Measurements from ENCODE around the gene HPN.
A peak's percentile ranks its signal among the peaks of the same experiment; 100 is the strongest.
"Not testable (repeated sequence)": the region's sequence is repeated elsewhere in the genome, so short reads cannot be mapped to it uniquely, and the experiment has no call there.

HPN gene

DNA sequence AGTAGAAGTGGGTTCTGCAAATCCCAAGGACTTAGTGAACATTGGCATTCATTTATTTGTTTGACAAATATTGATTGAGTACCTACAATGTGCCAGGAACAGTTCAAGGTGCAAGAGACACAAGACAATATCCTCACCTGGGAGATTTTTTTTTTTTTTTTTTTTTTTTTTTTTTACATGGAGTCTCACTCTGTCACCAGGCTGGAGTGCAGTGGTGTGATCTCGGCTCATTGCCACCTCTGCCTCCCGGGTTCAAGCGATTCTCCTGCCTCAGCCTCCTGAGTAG lies 13.0 kb upstream of the HPN start:
- DNase-seq: not testable (repeated sequence)

DNA sequence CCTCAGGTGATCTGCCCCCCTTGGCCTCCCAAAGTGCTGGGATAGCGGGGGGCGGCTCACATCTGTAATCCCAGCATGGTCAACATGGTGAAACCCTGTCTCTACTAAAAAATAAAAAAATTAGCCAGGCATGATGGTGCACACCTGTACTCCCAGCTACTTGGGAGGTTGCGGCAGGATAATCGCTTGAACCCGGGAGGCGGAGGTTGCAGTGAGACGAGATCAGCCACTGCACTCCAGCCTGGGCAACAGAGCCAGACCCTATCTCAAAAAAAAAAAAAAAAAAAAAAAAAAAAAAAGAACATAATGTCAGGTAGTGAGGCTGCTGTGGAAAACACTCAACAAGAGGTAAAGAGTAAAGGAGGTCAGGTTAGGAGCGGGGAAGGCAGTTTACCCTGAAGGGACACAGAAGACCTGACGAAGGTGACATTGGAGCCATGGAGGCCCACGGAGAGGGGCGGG lies 12.2 kb upstream of the HPN start:
- not testable (repeated sequence) for DNase-seq

DNA sequence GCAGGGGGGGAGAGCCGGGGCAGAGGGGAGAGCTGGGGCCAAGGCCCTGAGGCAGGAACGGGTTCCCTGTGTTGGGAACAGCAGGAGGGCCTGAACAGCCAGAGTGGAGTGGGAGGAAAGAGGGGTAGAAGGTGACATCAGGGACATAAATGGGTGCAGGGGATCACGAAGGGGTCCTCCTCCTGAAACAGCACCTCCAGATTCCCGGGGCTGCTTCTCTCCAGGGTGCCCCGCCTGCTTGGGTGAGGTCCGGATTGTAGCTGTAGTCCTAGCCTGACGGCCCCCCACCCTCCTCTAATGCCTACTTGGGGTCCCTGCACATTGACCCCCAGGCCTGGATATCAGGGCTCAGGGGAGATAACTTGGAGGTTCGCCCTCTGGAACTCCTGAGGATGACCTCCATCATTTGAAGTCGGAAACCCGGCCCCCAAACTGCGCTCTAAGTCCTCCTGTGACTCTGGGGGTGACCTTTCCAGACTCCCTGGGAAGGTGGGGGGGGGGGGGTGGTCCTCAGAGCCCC lies 11.7 kb upstream of the HPN start:
- no peak for DNase-seq

DNA sequence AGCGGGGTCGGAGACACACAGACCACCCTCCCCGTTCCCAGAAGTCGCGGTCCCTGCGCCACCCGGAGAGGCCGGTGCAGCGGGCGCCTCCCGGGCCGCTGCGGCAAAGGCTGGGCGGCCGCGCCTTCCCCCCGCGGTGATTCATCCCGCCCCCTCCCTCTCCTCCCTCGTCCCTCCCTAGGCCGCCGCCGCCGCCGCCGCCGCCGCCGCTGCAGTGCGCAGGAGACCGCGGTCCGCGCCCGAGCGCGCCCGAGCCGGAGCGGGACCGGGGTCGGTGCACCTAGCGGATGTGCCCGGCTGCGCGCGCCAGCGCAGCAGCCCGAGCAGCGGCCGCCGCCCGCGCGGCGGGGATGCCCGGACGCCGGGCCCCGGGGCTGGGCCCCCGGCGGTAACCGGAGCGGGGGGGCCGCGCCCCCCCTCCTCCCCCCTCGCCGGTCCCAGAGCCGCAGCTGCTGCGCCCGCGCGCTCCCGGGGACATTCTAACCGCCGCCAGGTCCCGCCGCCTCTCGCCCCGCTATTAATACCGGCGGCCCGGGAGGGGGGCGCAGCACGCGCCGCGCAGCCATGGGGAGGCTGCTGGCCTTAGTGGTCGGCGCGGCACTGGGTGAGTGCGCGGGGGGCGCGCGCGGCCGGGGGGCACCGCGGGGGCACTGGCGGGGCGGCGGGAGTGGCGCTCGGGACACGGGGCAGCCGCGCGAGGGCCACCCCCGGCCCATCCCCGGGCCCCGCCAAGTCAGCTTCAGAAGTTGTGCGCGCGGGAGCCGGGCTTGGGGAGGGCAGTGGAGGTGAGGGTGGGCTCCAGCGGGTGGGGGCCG lies 11.1 kb upstream of the HPN start, which contains the start of gene SCN1B:
Gene SCN1B, plus strand, starts transcription at position 214 of the 815 bp plus-strand sequence. Its CDS starts 351 bp downstream, at position 565.
- no peak for DNase-seq

DNA sequence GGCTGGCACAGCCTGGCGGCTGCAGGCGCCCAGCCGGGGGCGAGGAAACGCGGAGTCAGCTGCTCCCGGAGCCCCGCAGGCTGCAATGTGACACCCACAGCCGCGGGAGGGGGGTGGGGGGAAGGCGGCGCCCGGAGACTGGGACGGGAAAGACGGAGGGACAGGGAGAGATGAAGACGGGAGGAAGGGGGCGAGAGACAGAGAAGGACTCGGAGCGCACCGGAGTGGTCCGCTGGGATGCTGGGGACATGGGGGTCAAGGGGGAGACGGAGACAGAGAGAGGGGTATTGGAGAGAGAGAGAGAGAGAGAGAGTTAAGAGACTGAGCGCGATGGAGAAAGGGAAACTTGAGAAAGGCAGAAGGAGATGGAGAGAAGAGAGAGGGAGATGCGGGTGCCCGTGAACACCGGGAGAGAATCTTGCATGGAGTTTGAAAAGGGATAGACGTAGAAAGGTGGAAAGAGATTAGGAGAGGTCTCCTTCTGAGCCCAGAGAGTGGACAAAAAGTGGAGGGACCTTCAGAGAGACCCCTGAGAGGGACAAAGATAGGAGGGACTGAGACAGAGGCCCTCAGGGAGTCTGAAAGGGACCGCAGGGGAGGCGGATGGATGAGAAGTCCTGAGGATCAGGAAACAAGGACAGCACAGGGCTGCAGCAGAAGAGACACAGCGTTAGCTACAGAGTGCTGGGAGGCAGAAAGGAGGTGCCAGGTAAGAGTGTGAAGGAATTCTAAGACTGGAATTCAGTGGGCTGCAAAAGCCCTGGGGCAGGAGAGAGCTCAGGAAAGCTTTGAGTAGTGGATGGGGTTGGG lies 10.2 kb upstream of the HPN start:
- no peak for DNase-seq

DNA sequence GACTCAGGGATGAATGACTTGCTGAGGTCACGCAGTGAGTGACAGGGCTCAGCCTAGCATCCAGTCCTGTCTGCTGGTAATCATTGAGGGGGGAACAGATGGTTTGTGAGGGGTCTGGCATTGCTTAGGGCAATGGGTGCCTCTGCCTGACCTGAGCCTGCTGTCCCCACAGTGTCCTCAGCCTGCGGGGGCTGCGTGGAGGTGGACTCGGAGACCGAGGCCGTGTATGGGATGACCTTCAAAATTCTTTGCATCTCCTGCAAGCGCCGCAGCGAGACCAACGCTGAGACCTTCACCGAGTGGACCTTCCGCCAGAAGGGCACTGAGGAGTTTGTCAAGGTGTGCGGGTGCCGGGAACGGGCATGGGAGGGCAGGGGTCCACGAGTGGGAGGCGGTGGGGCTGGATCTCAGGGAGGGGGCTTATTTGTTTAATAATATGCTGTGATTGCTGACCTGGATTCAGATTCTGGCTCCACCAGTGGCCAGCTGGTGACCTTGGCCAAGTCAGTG lies 9.1 kb upstream of the HPN start:
- no peak for DNase-seq

DNA sequence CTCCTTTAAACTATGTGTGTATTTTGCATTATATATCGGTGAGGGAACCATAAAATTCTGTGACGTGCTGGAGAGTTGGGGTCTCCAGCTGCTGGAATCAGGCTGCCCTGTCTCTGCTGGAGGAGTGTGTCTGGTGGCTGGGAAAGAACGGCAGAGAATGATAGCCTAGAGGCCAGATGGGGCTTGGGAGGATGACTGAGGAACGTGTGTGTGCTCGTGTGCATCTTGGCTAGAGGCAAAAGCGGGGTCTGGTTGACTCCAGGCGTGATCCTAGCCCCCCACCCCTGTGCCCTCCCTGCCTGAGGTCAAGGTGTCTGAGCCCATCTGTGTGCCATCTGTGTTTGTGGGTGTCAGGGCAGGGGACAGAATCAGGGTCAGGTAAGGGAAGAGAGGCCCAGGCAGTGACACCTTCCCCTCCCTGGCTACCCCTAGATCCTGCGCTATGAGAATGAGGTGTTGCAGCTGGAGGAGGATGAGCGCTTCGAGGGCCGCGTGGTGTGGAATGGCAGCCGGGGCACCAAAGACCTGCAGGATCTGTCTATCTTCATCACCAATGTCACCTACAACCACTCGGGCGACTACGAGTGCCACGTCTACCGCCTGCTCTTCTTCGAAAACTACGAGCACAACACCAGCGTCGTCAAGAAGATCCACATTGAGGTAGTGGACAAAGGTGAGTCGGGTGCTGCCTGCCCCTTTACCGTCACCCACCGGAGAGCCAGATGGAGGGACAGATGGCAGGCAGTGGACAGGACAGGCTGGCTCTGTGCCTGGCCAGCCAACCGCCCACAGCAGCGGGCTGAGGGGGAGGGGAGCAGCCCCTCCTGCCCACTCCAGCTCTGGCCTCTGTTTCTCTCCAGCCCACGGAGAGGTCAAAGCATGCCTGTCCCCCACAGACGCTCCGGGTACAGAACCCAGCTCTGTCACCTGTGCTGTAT lies 8.2 kb upstream of the HPN start:
- DNase-seq: no peak

DNA sequence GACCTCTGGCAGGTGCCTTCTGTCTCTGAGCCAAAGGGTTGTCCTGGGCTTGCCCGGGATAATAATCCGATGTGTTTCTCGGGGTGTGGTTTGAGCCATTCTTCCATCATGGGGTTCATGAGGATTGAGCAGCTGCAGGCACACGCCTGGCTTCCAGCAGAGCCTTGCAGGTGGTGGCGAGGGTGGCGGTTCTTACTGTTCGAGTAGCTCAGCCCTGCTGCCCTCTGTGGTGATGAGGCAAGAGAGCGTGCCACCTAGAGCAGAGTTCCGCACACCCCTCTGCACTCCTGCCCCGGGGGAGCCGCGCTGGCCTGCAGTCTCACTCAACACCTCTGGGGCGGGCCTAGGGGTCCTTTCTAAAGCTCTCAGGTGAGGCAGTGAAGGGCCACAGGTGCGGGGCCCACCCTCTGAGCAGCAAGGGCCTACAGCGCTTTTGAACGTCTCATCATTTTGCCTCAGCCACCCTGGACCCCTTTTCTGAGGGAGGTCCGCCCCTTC lies 7.5 kb upstream of the HPN start:
- DNase-seq: no peak

DNA sequence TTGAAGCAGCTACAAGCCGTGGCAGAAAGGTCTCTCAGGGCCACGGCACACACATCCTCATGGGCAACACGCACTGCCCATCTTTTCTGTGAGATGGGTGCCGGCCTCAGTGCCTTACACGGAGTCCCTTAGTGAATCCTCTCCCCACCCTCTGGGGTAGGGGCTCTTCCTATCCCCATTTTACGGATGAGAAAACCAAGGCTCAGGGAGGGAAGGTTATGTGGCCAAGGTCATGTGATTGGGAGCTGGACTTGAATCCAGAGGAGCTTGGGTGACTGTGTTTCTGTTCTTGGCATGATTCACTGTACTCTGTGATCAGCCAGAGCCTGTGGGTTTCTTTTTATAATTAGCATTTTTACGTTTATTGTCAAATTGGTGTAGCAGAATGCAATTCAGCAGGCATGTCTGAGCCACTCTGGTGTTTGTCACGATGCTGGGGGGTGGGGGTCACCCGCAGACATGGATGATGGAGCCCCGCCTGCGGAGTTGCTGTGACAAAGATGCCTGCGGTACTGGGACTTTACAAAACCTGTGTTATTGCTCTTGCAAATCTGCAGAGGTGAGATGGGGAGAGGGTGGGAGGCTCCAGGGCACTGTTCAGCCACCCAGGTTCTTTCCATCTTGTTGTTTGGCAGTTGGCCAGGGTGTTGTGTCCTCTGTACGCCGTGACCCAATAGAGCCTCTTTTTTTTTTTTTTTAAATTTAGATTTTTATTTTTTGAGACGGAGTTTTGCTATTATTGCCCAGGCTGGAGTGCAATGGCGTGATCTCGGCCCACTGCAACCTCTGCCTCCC lies 6.7 kb upstream of the HPN start:
- DNase-seq: no peak

DNA sequence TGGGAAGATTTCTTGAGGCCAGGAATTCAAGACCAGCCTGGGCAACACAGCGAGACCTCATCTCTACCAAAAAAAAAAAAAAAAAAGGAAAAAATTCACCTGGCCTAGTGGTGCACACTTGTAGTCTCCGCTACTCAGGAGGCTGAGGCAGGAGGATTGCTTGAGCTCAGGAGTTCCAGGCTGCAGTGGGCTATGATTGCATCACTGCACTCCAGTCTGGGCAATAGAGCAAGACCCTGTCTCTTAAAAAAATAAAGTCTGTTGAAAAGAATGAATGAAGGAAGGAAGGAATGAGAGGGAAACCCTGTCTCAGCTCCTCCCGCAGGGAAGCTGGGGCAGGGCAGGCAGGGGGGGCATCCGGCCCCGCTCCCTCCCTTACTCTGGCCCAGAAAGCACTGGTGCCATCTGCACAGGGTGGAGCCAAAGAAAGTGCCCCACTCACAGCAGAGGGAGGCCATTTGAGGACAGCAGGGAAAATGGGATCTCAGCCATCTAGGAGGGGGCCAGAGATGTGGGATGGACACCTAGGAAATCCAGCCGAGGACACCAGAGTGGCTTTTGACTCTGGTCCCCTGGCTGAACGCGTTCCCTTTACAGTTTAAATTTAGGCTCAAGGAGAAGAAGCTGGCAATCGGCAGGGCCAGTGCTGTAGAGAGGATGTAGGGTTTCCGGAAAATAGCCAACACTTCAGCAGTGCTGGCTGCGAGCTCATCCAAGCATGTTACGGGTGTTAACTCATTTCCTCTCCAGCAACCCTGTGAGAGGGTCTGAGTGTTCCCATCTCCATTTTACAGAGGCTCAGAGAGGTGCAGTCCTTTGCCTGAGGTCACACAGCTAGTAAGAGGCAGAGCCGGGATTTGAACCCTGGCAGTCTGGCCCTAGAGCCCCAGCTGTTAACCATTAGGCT lies 3.6 kb upstream of the HPN start:
- DNase-seq: peak; percentile 68

DNA sequence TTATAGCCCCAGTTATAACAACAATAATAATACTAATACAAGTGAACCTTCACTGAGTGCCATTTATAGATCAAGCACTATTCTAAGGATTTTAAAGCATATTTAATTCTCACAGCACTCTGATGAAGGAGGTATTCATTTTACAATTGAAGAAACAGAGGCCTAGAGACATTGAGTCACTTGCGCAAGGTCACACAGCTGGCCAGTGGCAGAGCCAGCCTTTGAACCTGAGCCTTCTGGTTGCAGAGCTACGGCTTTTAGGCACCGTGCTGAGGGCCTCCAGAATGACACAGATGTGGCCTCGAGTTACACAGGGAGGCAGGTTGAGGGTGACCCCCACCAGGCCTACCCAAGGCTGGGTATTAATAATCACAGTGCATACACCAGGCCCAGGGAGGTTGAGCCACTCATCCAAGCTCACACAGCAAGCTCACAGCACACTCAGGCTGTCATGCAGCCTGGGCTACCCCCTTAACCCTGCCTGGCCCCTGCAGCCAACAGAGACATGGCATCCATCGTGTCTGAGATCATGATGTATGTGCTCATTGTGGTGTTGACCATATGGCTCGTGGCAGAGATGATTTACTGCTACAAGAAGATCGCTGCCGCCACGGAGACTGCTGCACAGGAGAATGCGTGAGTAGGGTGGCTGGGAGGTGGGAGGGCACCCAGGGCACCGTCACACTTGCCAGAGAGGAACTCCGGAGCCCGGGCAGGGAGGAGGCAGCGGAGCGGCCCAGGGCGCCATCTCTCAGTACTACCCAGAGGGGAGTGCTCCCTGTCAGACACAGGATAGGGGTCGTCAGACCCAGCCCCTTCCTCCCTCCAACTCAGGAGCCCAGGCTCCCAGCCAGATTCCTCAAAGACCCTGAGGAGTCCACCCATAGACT lies 2.7 kb upstream of the HPN start:
- DNase-seq: no peak

DNA sequence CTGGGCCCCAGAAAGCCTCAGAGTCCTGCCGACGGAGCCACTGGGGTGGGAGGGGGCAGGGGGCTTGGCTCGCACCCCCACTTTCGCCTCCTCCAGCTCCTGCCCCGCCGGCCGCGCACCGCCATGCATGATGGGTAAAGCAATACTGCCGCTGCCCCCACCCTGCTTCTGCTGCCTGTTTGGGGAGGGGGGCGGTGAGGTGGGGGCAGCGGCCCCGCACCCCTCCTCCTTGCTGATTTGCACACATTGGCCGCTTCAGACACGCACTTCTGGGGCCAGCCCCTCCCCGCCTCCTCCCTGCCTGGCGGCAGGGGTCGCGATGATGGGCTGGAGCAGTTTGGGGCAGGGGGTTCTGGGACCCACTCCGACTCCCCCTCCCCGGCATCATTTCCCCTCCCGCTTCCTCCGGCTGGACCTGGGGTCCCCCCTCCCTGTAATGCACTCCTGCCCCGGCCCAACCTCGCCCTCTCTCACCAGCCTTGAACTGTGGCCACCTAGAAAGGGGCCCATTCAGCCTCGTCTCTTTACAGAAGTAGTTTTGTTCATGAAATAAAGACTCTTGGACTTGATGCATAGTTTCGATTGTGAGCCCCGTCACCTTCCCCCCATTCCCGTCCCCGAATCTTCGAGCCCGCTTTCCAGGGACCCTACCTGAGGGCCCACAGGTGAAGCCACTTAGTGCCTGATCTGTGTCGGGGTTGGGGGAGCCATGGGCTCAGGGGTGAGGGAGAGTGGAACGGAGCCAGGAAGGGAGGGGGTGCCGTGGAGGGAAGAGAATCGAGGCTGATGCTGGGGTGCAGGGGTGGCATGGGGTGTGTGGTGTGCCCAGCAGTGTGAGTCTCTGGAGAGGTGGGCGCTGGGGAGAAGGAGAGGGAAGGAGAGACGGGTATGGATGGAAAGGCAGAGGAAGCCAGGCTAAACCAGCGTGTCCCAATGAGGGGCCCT lies 1.4 kb upstream of the HPN start:
- no peak for DNase-seq

DNA sequence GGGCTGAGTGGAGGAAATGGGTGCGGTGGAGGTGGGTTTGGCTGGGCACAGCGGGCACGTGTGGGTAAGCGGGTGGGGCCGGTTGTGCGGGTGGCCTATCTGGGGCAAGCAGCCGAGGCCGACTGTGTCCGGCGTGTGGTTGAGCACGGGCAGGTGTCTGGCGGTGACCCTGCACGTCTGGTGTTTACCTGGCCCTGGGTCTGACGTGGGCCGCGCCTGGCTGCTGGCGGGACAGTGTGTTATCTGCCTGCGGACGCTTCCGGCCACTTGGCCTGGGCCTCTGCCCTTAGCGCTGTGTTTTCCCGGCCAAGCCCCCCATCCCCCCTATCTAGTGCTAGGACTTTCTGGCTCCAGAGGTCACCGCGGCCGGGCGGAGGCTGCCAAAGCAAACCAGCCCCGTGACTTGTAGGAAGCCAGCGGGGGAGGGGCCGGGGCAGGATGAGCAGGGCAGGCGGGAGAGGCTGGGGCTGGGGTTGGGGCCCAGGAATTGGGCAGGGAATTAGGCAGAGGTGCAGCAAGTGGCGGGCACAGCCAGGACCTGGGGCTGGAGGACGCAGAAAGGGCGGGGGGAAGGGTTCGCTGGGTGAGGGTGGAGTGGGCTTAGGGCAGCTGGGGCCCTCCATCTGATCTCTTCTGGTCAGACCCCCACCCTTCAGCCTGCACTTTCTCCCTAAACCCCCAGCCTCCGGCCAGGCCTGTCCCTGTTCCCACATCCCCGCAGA lies 534 bp upstream of the HPN start:
- DNase-seq: no peak

DNA sequence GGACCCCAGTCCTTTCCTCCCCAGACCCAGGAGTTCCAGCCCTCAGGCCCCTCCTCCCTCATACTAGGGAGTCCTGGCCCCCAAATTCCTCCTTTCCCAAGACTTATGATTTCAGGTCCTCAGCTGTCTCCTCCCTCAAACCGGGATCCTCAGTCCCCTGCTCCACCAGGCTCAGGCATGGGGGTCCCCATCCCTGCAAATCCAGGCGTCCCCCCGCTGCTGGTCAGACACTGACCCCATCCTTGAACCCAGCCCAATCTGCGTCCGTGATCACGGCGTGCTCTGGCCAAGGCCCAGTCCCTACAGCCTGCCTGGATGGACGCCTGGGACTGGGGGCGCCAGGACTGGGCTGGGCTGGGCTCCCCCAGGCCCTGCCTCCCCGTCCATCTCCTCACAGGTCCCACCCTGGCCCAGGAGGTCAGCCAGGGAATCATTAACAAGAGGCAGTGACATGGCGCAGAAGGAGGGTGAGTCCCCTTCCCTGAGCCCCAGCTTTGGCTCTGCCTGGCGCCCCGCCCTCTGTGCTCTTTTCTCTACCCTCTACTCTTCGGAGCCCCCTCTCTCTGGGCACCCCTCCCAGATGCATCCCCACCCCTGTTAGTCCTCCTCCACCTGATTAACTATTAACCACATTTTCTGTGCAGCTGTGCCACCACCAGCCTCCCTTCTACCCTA lies 672 bp downstream of the HPN start:
- DNase-seq: no peak

DNA sequence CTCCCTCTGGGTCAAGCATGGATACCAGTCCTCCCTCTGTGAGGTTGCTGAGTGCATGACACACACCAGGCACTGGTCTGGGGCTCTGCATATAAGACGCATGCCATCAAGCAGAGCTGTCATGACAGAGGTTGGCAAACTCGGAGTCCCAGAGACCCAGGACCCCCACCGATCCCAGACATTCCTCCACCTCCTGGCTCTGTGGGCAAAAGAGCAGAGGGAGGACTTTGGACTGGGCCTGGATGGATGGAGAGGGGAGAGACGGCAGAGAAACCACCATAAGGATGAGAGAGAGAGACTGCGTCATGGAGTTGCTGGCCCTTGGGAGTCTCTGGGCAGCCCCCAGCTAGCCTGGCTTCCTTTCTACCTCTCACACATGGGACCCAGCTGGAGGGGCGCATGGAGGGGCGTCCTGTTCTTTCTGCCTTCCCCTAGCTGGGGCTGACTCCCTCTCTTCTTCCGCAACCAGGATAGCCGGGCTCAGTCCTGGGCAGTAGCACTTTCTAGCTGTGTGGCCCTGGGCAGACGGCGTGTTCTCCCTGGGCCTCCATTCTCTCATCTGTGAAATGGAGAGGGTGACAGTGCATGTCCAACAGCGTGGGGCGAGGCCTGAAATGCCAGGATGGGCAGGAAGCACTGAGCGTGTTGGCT lies 1.6 kb downstream of the HPN start:
- no peak for DNase-seq

DNA sequence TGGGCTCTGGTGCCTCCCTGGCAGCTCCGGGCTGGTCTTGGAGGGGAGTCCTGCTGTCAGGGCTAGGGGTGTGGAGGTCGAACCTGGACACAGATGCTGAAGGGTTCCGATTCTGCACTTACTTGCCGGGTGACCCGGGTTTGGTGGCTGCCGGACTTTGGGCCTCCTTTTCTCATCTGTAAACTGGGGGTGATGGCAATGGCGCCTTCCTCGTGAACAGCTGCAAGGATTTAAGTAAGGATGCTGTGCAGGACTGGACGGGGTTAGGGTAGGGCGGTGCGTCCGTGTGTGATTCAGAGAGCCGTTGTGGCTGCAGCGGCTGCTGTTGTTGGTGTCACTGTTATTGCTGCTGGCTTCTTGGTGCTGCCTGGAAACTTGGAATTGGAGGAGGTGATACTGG lies 2.4 kb downstream of the HPN start:
- DNase-seq: no peak
